ENCODE results near the gene MCCD1.

GRCh38 chr6:31489086-31489485 lies 39.7 kb upstream of the MCCD1 start:
- TF ChIP-seq POLR2A (IDR thresholded peaks at IDR 0.05; ENCODE audit: low read depth, low read length) (no peak), POLR2AphosphoS5 (IDR thresholded peaks at IDR 0.05; ENCODE audit: low read depth, low read length) (no peak)
